ENCODE data around the gene ZBTB16.

Gene ZBTB16

DNA sequence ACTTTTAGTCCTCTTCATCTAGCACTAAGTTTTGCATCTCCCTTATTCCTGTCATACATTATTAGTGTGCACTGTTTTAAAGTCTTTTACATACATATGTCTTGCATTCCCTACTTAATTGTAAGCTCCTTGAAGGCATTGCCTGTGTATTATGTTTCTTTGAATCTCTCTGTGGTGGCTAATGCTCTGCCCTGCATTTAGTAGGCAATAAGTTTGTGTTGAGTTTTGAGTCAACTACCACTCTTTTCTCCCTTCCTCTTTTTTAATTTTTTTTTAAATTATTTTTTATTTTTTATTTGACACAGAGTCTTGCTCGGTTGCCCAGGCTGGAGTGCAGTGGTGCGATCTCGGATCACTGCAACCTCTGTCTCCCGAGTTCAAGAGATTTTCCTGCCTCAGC, 78.9 kb downstream of the ZBTB16 start:
- TF ChIP-seq ZNF274 (IDR thresholded peaks at IDR 0.05; ENCODE audit: low read depth, low read length): no peak
- no peak overlapping the region for H3K4me3 ChIP-seq (ENCODE audit: low read length)

DNA sequence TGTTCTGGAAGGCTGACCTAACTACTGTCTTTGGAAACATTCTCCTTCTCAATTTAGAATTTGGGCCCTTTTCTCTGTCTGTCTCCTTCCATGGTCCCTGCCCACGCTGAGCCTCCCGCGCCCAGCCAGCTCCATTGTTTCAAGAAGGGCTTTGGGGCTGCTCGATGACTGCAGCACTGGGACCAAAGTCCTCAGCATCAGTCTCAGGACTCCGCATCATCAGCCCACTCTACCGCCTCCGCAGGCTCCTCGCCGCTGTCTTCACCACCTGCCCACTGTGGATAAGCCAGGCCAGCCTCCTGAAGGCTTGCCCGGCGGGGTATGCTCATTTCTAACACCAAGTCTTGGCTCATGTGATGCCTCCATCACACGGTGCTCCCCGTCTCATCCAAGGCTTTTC, 81.3 kb downstream of the ZBTB16 start:
- TF ChIP-seq ZNF274 (IDR thresholded peaks at IDR 0.05; ENCODE audit: low read depth, low read length): no peak
- H3K4me3 ChIP-seq (ENCODE audit: low read length): no peak overlapping the region

DNA sequence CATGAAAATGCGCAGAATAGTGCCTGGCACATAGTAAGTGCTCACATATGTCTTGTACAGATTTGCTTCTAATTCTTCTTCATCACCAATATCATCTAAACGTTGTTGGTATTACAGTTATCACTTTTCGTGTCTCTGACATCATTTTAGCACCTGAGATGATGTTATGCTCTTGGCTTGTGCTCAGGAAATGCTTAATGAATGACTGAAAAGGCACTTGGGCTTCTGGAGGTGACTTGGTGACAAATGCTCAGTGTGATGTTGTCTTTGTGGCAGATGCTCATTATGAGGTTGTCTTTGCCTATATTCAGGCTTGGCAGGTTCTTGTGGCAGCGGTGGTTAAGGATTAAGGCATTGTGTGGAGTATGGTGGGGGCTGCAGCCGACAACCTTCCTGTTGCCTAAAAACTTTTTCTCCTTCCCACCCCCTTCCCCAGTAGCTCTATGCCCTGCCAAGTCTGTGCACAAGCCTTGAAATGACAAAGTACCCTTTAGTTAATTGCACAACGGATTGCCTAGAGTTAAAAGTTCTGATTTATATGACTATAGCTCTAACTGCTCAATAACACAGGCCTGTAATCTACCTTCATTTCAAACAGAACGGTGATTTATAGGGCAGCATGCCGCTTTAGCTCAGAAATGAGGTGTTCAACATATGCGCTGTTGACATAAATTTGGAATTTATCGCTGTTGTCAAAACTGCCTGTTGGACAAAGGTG, 82.5 kb downstream of the ZBTB16 start:
- no peak for TF ChIP-seq ZNF274 (IDR thresholded peaks at IDR 0.05; ENCODE audit: low read depth, low read length)
- no peak overlapping the region for H3K4me3 ChIP-seq (ENCODE audit: low read length)

DNA sequence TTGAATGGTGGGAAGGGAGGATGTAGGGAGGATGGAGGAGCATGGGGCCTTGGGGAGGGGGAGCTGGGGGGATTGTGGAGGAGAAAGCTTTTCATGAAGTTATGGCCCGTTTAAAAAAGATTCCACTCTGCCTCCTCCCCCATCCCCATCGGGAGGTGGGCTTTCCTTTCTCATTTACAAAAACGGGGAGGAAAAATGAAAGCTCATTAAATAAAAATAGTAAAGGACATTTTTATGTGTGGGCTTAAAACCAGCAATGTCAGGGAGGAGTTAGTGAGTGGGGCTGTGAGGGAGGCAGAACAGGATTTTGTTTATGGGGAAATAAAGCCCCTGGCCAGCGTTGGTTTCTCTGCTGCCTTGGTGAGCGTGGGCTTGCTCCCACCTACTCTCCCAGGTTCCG, 83.2 kb downstream of the ZBTB16 start:
- TF ChIP-seq ZNF274 (IDR thresholded peaks at IDR 0.05; ENCODE audit: low read depth, low read length): no peak
- no peak overlapping the region for H3K4me3 ChIP-seq (ENCODE audit: low read length)

DNA sequence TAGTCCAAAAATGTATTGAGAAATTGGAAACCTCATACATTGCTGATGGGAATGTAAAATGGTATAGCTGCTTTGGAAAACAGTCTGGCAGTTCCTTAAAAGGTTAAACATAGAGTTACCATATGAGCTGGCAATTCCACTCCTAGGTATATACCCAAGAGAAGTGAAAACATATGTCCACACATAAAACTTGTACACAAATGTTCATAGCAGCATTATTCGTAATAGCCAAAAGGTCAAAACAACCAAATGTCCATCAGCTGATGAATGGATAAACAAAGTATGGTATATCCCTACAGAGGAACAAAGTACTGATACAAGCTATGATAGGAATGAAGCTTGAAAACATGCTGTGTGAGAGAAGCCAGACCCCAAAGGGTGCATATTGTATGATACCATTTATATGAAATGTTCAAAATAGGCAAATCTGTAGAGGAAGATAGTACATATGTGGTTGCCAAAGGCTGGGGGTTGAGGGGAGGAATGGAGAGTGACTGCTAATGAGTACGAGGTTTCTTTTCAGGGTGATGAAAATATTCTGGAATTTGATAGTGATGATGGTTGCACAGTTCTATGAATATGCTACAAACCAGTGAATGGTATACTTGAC, 85.8 kb downstream of the ZBTB16 start:
- no peak overlapping the region for H3K4me3 ChIP-seq (ENCODE audit: low read length)
- no peak for TF ChIP-seq ZNF274 (IDR thresholded peaks at IDR 0.05; ENCODE audit: low read depth, low read length)

DNA sequence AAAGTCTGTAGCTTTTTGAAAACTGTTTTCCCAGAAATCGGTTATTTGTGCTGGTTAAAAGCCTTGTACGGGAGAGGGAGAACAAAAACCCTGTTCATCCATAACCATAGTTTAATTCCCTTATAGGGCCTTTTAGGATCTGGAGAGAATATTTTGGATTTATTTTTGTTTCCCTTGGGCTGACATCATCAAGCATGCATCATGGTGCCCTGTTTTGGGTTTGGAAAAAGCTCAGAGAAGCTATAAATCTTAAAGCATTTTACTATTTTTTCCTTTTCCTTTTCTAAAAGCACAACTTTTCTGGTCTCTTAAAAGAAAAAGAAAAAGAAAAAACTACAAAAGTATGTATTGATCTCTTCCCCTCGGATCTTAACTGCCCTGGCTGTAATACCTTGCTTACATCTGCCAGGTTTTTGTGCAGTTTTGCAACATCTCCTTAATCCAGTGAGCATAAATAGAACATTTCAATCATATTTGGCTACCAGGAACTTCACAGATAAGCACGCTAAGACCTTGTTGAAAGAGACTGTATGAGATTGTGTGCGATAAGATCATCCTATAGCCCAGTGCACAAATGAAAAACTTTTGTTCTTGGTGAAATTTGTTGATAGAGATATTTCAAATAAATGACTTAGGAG, 88.0 kb downstream of the ZBTB16 start:
- no peak for TF ChIP-seq ZNF274 (IDR thresholded peaks at IDR 0.05; ENCODE audit: low read depth, low read length)
- H3K4me3 ChIP-seq (ENCODE audit: low read length): no peak overlapping the region

DNA sequence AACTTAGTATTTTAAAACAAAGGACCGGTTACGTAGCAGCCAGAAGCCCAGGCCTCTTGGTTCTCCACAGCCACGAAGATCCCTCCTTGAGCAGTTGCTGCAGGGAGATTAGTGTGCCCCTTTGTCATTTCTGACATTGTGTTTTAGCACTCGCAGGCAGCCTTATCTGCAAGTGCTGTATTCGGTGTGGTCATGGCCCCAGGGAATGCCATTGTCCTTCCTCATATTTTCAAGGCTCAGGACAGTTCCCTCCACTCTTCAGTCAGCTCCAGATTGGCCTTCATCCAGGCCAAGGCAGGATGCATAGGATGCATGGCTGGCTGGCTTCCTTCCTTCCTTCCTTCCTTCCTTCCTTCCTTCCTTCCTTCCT, 88.5 kb downstream of the ZBTB16 start:
- H3K4me3 ChIP-seq (ENCODE audit: low read length): no peak overlapping the region
- TF ChIP-seq ZNF274 (IDR thresholded peaks at IDR 0.05; ENCODE audit: low read depth, low read length): no peak

DNA sequence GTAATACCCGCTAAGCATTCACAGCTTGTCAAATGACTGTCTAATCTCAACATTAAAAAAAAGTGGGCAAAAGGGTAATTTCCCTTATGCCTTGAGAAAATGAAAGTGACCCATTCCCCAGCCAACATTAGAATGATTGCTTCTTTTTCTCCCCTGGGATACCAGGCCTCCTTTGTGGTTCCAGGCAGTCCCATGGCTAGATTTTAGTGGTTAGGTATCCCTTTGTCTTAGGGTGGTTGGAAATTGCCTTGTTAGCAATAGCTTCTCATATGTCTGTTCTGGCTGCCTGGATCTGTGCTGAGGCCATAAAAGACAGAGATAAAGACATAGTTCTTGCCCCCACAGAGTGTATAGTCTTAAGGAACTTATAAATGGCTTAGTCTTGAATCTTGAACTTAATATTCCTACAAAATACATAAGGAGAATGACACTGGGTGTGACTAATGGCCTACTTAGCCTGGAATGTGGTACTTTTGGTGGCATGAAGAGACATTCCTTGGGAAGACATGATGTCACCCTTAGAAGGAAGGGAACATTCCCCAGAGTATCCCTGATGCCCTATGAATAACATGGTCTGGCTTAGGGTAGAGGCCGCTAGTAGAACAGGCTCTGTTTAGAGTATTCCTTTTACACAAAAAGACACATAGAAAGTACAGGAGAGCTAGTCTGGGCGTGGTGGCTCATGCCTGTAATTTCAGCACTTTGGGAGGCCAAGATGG, 90.3 kb downstream of the ZBTB16 start:
- TF ChIP-seq ZNF274 (IDR thresholded peaks at IDR 0.05; ENCODE audit: low read depth, low read length): no peak
- H3K4me3 ChIP-seq (ENCODE audit: low read length): no peak overlapping the region

DNA sequence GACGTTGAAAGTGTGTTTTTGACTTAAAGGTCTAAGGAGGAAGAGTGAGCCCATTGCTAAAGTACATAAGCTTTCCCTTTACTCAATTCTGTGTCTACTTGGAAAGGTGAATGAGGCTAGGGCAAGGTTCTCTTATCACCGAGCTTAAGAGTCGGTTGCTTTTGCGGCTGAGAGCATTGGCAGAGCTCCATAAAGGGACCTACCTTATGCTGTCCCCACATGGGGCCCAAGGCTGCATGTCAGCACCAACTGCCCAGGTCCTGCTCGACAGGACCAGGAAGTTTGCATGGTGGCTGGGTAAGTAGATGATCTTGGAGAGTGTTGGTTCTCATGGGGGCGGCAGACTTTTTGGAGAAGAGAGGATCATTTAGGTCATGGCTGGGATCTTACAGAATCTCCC, 91.2 kb downstream of the ZBTB16 start:
- H3K4me3 ChIP-seq (ENCODE audit: low read length): no peak overlapping the region
- TF ChIP-seq ZNF274 (IDR thresholded peaks at IDR 0.05; ENCODE audit: low read depth, low read length): no peak

DNA sequence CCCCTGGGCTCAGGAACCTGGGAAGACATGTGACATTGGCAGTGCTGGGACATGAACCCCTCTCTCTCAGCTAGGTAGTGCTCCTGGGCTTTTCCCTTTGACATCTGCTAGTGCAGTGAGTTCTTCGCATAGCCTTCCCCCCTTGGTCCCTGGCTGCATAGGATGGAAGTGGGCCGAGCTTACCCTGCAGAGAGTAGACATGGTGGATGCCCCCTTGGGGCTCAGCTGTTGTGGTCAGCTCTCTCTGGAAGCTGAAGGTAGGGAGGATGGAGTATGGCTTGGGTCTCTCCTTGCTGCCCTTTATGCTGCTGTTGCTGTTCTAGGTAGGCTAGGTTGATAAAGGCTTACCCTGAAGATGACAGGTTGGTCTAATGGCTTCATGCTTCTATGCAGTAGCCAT, 92.1 kb downstream of the ZBTB16 start:
- TF ChIP-seq ZNF274 (IDR thresholded peaks at IDR 0.05; ENCODE audit: low read depth, low read length): no peak
- no peak overlapping the region for H3K4me3 ChIP-seq (ENCODE audit: low read length)

DNA sequence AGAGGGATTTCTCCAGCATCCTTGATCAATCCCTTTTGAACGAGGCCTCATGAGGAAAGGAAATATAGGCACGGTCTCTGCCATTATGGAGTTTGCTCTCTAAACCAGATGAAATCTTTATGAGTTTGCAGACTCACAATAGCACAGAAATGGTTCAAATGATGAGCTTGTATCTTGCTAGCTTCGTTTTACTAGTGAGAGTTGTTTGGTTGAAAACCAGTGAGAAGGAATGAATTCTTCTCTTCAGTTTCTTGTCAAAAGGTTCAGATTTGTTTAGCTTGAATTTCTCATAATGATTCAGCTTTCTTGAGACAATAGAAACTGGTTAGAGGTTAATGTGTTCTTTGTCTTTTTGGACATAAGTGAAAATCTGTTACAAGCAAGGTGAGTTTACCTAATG, 92.7 kb downstream of the ZBTB16 start:
- H3K4me3 ChIP-seq (ENCODE audit: low read length): no peak overlapping the region
- no peak for TF ChIP-seq ZNF274 (IDR thresholded peaks at IDR 0.05; ENCODE audit: low read depth, low read length)

DNA sequence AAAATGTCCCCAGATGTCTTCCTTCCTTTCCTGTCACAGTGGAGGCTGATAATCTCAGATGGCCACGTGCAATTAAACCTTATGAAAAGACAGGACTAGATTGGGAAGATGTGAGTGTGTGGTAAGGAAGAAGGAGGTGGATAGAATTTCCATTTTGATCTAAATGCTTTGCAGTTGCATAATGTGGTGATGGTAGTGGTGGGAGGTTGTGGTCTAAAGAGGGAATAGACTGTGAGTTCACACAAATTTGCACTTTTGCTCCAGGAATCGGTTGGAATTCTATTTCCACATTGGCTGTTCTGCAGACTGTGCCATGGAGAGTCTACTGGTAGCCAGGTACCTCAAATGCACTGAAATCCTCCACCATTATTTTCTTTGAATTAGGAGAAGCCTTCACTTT, 93.3 kb downstream of the ZBTB16 start:
- H3K4me3 ChIP-seq (ENCODE audit: low read length): no peak overlapping the region
- no peak for TF ChIP-seq ZNF274 (IDR thresholded peaks at IDR 0.05; ENCODE audit: low read depth, low read length)

DNA sequence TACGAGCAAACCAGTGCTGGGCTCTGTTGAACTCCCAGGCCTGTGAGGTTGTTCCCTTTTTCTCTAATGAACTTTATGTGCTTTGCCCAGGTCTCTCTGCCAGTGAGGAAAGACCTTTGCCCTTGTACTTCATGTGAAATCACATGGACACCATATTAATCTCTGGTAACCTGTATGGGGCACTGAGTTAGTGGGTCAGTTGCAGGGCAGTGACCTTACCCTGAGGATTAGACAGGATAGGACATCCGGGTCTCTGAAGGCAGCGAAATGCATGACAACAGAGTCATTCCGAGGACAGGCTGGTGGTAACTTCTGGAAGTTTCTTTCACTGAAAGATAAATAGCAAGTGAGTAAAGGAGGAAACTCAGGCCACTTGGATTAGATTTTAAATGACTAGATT, 93.7 kb downstream of the ZBTB16 start:
- no peak for TF ChIP-seq ZNF274 (IDR thresholded peaks at IDR 0.05; ENCODE audit: low read depth, low read length)
- H3K4me3 ChIP-seq (ENCODE audit: low read length): no peak overlapping the region

DNA sequence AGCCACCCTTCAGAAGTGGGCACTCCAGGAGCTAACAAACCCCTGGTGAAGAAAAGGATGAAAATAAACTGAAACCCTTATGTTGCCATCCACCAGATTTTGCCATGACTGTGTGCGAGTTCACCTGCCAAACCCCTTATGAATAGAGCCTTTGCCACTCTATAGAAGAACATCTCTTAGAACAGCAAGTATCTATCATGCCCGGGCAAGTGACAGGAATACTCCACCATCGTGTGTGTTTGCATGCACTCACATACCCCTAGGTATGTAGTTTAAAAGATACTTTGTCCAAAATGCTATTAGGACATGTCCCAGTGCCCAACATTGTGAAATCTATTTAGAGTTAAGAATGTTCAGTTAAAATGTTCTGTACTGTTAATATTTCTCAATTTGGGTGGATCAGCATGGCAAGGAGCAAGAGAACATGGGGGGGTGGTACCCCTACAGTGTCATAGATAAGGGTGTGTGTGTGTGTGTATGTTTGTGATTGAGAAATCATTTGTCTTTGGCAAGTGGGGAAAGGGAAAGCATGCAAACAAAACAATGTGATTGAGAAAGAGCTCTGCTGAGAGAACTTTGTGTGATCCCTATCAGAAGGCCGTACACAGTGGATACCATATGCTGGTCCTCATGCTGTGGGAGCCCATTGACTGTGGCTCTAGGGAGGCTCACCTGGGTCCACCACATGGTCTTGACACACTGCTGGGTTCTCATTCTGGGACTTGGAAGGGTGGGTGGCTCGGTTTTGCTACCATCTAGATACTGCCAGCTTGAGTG, 94.9 kb downstream of the ZBTB16 start:
- H3K4me3 ChIP-seq (ENCODE audit: low read length): no peak overlapping the region
- no peak for TF ChIP-seq ZNF274 (IDR thresholded peaks at IDR 0.05; ENCODE audit: low read depth, low read length)

All from GM08714 (cell line).